Raji (cell line): ENCODE data around the gene IQSEC1.

Source experiments
- POLR2A ChIP-seq: IDR thresholded peaks from 2 replicates; pipeline ENCODE4 v1.6.1; 2011; ENCODE audit warnings: low read depth, low read length, control low read depth; ENCODE audit not compliant: insufficient read depth

The IQSEC1 gene

GRCh38 chr3:13039213-13039896 is 33.9 kb downstream of the IQSEC1 start:
- no peak for TF ChIP-seq POLR2A

GRCh38 chr3:13037458-13038117 is 35.6 kb downstream of the IQSEC1 start:
- no peak for TF ChIP-seq POLR2A

GRCh38 chr3:13034861-13035260 is 38.4 kb downstream of the IQSEC1 start:
- no peak for TF ChIP-seq POLR2A

- no peak for TF ChIP-seq POLR2A
Measured at GRCh38 chr3:13034109-13034800, 39.0 kb downstream of the IQSEC1 start.

- no peak for TF ChIP-seq POLR2A
Measured at GRCh38 chr3:13032206-13032605, 41.0 kb downstream of the IQSEC1 start.

GRCh38 chr3:13031621-13032020 is 41.6 kb downstream of the IQSEC1 start:
- no peak for TF ChIP-seq POLR2A

- TF ChIP-seq POLR2A, result no peak
Measured at GRCh38 chr3:13030684-13031083, 42.5 kb downstream of the IQSEC1 start.

GRCh38 chr3:13028010-13028821 is 45.0 kb downstream of the IQSEC1 start:
- TF ChIP-seq POLR2A, result no peak

GRCh38 chr3:13027154-13027553 is 46.1 kb downstream of the IQSEC1 start:
- no peak for TF ChIP-seq POLR2A

- TF ChIP-seq POLR2A, result no peak
Measured at GRCh38 chr3:13026534-13026933, 46.7 kb downstream of the IQSEC1 start.

GRCh38 chr3:13025778-13026518 is 47.3 kb downstream of the IQSEC1 start:
- TF ChIP-seq POLR2A, result no peak

- no peak for TF ChIP-seq POLR2A
Measured at GRCh38 chr3:13025090-13025489, 48.1 kb downstream of the IQSEC1 start.

GRCh38 chr3:13024765-13025065 is 48.5 kb downstream of the IQSEC1 start:
- no peak for TF ChIP-seq POLR2A

GRCh38 chr3:13023971-13024764 is 49.1 kb downstream of the IQSEC1 start:
- TF ChIP-seq POLR2A, result no peak
